Medulla oblongata (tissue), 1 donor: Measurements from ENCODE around the gene EZH1.

Experiments
- DNase-seq: peaks from one replicate; pipeline ENCODE4 v3.0.0-alpha.2; 2015; ENCODE audit errors: extremely low spot score

EZH1 gene

GRCh38 chr17:42682722-42683403 lies 62.0 kb downstream of the EZH1 start:
- peak; percentile 21 for DNase-seq

DNA sequence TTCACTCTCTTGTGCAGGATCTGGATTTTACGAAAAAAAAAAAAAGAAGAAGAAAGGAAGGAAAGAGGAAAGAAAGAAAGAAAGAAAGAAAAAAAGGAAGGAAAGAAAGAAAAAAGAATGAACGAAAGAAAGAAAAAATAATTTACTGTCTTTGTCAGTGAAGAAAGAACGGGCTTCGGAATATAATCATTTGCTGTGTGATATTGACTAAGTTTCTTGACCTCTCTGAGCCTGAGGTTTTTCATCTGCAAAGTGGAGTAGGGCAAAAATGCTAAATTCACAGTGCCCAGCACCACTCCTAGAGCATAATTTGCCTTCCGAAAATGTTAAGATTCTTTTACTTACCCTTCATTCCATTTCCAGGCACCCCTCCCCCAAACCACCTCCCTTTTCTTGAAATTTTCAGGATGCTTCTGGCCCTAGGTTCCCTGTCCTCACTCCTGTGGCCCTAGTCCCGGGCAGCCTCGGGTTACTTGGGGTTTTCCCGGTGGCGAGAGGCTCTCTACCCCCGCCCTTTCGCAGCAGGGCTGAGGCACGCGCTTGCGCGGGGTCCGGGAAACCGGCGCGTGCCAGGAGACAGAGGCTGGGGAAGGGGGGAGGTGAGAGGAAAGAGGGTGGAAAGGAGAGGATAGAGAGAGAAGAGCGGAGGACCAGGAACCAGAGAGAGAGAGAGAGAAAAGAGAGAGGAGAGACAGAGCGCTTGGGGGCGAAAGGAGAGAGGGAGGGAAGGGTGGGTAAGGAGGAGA lies 62.7 kb downstream of the EZH1 start, which contains the start of gene CNTNAP1:
TSS of gene CNTNAP1 (plus strand) at position 556 of the 746 bp plus-strand sequence. CDS start 299 bp downstream, outside the sequence.
- peak; percentile 73 for DNase-seq

DNA sequence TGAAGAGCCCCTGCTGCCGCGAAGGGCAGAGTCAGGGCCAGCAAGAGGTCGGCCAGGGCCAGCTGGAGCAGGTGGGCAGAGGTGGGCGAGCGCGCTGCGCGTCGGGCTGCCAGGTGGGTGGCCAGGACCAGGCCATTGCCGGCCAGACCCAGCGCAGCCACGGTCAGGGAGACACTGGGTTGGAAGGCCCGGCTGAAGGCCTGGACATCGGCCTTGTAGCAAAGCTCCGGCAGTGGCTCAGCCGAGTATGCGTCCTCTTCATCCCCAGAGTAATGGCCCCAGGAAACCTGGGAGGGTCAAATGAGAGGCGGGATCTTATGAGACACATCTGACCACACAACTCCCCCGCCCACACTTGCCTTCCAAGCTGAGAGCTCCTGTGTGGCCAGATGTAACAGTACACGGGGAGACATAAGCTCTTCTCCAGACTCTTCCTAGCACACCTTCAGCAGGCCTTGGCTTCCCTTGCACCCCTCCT lies 64.5 kb downstream of the EZH1 start:
- peak; percentile 18 for DNase-seq

DNA sequence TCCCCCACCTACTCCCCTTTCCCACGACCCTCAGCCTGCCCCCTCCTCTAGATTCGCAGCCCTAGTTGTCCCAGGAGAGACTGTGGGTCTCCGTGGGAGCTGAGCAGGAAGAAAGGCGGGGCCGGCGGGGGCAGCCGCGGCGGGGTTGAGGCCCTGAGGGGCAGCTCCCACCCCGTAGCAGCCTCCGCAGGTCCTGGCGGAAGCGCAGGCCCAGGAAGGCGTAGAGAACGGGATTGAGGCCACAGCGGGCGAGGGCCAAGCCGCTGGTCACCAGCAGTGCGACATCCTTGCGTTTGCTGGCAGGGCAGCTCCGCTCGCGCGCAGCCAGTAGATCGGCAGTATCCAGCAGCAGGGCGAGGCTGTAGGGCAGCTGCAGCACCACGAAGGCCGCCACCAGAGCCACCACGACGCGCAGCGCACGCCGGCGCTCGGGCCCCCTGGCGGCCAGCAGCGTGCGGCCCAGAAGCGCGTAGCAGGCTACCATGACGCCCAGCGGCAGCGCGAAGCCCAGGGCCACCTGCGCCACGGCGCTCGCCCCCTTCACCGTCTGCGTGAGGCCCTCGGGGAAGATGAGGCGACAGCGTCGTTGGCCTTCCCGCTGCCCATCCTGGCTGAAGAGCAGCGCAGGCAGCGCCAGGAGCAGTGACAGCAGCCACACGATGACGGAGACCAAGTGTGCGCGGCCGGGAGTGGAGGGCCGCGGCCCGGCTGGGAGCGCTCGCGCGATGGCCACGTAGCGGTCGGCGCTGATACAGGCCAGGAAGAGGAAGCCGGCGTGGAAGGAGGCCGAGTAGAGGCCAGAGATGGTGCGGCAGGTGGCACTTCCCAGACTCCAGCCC lies 65.1 kb downstream of the EZH1 start:
- DNase-seq: peak; percentile 64

- DNase-seq: peak; percentile 35
Observed at GRCh38 chr17:42678951-42679491, 65.8 kb downstream of the EZH1 start.

GRCh38 chr17:42677921-42678781 lies 66.7 kb downstream of the EZH1 start:
- DNase-seq: peak; percentile 82

- peak; percentile 100 for DNase-seq
Observed at GRCh38 chr17:42677012-42677857, 67.6 kb downstream of the EZH1 start.

GRCh38 chr17:42676424-42677011 lies 68.3 kb downstream of the EZH1 start, which contains the start of gene PLEKHH3:
Gene PLEKHH3, minus strand, starts transcription at chr17:42676994. Its CDS starts 431 bp downstream, at chr17:42676563.
- DNase-seq: no peak

- DNase-seq: peak; percentile 18
Observed at GRCh38 chr17:42675965-42676423, 68.8 kb downstream of the EZH1 start.

DNA sequence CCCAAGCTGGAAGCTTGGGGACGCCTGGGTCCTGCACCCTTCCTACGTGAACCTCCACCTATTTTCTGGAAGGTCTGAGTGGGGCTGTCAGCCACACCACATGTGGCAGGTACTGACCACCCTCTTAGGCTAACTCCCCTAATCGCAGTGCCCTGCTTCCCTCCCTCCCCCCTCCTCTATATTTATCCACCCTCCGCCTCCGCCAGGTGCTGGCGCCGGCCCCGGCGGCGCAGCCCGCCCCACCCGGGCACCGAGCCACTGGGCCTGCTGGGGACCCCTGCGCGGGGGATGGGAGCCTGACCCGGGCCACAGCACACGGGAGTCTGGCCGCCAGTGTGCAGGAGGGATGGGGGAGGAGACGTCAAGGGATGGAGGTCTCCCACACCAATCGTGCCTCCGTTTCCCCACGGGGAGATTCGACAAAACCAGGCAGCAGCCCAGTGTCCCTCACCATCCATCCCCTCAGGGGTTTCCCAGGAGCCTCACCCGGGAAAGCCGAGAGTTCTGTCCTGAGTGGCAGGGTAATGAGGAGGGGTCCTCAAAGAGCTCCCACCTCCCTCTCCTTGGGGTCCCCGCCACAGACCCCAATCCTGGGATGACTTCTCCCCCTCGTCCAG lies 69.4 kb downstream of the EZH1 start:
- peak; percentile 15 for DNase-seq

- no peak for DNase-seq
Observed at GRCh38 chr17:42674755-42675347, 70.0 kb downstream of the EZH1 start.

DNA sequence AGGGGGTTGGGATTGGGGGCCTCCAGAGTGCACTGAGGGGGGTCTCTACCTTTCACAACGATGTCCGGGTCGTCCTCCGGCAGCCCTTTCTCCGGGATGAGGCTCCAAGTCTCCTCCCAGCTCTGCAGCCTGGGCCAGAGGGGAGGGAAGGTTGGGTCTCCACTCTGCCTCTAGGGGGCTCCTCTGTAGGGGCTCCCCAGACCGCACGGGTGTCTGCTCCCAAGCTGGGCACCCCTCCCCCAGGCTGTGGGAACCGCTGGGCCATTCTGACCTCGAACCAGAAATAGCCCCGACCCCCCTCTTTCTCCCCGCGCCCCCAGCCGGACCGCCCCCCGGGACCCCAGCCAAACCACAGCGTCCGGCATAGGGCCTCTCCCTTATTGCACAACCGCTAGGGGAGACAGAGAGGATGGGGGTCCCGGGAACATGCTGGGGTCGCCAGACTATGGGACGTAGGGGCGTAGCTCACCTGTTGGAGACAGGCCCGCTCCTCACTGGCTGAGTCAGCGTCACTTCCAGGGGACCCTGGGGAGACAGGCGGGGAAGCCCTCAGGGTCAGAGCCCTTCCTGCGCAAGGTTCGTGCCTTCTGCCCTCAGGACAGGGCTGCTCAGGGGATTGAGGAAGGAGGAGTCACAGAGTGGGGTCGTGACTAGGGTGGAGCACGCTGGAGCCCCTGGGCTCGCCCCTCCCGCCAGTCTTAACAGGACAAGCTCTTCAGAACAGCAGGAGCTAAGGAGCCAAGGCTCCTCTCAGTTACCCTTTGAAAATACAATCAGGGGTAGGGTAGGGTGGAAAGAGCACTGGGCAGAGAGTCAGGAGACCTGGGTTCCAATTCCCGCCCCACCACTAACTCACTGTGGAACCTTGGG lies 70.7 kb downstream of the EZH1 start:
- peak; percentile 25 for DNase-seq

- no peak for DNase-seq
Observed at GRCh38 chr17:42673266-42673884, 71.5 kb downstream of the EZH1 start.

GRCh38 chr17:42672038-42672437 lies 72.8 kb downstream of the EZH1 start:
- DNase-seq: no peak

- no peak for DNase-seq
Observed at GRCh38 chr17:42670789-42671657, 73.8 kb downstream of the EZH1 start.
